GM19328 (cell line): ENCODE data around the gene PRTFDC1.
"Not testable (repeated sequence)": the region's sequence is repeated elsewhere in the genome, so short reads cannot be mapped to it uniquely, and the experiment has no call there.

Source experiments
- ATAC-seq: cut with Tn5 transposase; IDR thresholded peaks from one replicate; pipeline ENCODE4 v1.9.1; 2021; ENCODE audit warnings: mild to moderate bottlenecking, moderate library complexity; ENCODE audit not compliant: unreplicated experiment

The PRTFDC1 gene

GRCh38 chr10:24849501-24850299 lies 102.7 kb downstream of the PRTFDC1 start:
- ATAC-seq: no peak

GRCh38 chr10:24849051-24849450 lies 103.4 kb downstream of the PRTFDC1 start:
- no peak for ATAC-seq

- no peak for ATAC-seq
Observed at GRCh38 chr10:24848195-24848594, 104.2 kb downstream of the PRTFDC1 start.

GRCh38 chr10:24847112-24848070 lies 105.0 kb downstream of the PRTFDC1 start:
- no peak for ATAC-seq

GRCh38 chr10:24844742-24845141 lies 107.7 kb downstream of the PRTFDC1 start:
- ATAC-seq: no peak

- ATAC-seq: no peak
Observed at GRCh38 chr10:24843256-24843655, 109.2 kb downstream of the PRTFDC1 start.

GRCh38 chr10:24842856-24843255 lies 109.5 kb downstream of the PRTFDC1 start:
- ATAC-seq: no peak

- no peak for ATAC-seq
Observed at GRCh38 chr10:24841530-24841929, 110.9 kb downstream of the PRTFDC1 start.

- ATAC-seq: no peak
Observed at GRCh38 chr10:24840784-24841183, 111.6 kb downstream of the PRTFDC1 start.

- ATAC-seq: not testable (repeated sequence)
Observed at GRCh38 chr10:24837781-24838180, 114.6 kb downstream of the PRTFDC1 start.

- ATAC-seq: no peak
Observed at GRCh38 chr10:24834869-24835268, 117.5 kb downstream of the PRTFDC1 start.

GRCh38 chr10:24826009-24826408 lies 126.4 kb downstream of the PRTFDC1 start:
- ATAC-seq: no peak

- ATAC-seq: no peak
Observed at GRCh38 chr10:24825551-24825950, 126.9 kb downstream of the PRTFDC1 start.

GRCh38 chr10:24824536-24824935 lies 127.9 kb downstream of the PRTFDC1 start:
- ATAC-seq: no peak

- no peak for ATAC-seq
Observed at GRCh38 chr10:24824124-24824523, 128.3 kb downstream of the PRTFDC1 start.

- ATAC-seq: peak; percentile 87
Observed at GRCh38 chr10:24822590-24822989, 129.8 kb downstream of the PRTFDC1 start.

GRCh38 chr10:24821986-24822385 lies 130.4 kb downstream of the PRTFDC1 start:
- ATAC-seq: no peak

GRCh38 chr10:24816868-24817396 lies 135.5 kb downstream of the PRTFDC1 start:
- ATAC-seq: no peak

- ATAC-seq: no peak
Observed at GRCh38 chr10:24814568-24815313, 137.7 kb downstream of the PRTFDC1 start.

GRCh38 chr10:24813856-24814255 lies 138.6 kb downstream of the PRTFDC1 start:
- ATAC-seq: no peak

GRCh38 chr10:24806262-24806661 lies 146.1 kb downstream of the PRTFDC1 start:
- no peak for ATAC-seq
